ENCODE data around the gene GPR87. TPM values are rescaled to one million over a fixed set of nuclear protein-coding genes. Genes with fewer than 3 reads are reported as not detected.

Gene GPR87
- total RNA-seq, 1 experiment from 2014 or later: not detected

DNA sequence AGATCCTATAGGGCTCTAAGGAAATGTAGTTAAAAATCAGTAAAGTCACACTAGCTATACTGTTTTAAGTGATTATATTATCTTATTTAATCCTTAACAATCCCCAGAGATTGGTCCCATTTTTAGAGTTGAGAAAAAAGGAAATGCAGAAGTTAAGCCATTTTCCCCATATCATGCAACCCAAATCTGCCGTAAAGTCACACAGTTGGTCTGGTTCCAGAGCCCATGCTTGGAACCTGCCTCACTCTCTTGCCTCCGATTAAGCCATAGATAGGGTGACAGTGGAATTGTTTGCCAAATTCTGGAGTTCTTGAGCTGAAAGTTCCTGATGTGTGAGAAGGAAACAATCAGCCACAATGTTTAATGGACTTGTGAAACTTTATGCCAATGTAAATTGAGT, 15.1 kb upstream of the GPR87 start:
- Histone ChIP-seq H3K9me3 (ENCODE audit: low read depth, low read length, poor library complexity, severe bottlenecking) (no peaks in the 10 kb centered on the region), H3K27ac (ENCODE audit: low read depth, low read length, poor library complexity, severe bottlenecking) (no peak overlapping the region), H3K27me3 (replicated peaks; ENCODE audit: insufficient read depth, low read depth, low read length, poor library complexity) (no peaks in the 10 kb centered on the region), H3K4me1 (ENCODE audit: insufficient read depth, low read length, poor library complexity, severe bottlenecking) (peaks cover 5% of the 10 kb centered on the region), H3K36me3 (ENCODE audit: insufficient read depth, low read length, poor library complexity, severe bottlenecking) (no peaks in the 10 kb centered on the region), H3K4me3 (ENCODE audit: low read depth, low read length, poor library complexity, severe bottlenecking) (no peak overlapping the region)
- peak; percentile 28 for DNase-seq (ENCODE audit: low spot score)
- CTCF ChIA-PET: no interaction called here
- TF ChIP-seq, protein P1, sequence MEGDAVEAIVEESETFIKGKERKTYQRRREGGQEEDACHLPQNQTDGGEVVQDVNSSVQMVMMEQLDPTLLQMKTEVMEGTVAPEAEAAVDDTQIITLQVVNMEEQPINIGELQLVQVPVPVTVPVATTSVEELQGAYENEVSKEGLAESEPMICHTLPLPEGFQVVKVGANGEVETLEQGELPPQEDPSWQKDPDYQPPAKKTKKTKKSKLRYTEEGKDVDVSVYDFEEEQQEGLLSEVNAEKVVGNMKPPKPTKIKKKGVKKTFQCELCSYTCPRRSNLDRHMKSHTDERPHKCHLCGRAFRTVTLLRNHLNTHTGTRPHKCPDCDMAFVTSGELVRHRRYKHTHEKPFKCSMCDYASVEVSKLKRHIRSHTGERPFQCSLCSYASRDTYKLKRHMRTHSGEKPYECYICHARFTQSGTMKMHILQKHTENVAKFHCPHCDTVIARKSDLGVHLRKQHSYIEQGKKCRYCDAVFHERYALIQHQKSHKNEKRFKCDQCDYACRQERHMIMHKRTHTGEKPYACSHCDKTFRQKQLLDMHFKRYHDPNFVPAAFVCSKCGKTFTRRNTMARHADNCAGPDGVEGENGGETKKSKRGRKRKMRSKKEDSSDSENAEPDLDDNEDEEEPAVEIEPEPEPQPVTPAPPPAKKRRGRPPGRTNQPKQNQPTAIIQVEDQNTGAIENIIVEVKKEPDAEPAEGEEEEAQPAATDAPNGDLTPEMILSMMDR (conservative IDR thresholded peaks at IDR 0.05; ENCODE audit: low read depth, low read length): no peak
- TF ChIP-seq EZH2 (IDR thresholded peaks at IDR 0.05; ENCODE audit: borderline replicate concordance, low read depth, low read length, poor library complexity, severe bottlenecking): no peak
- POLR2A ChIA-PET (ENCODE audit: low non-redundant PET): no interaction called here
- no TSS peak for BruUV-seq (replicated peaks)
- intact Hi-C loops (cut with micrococcal nuclease; ENCODE audit: unreplicated experiment): no loop called here

DNA sequence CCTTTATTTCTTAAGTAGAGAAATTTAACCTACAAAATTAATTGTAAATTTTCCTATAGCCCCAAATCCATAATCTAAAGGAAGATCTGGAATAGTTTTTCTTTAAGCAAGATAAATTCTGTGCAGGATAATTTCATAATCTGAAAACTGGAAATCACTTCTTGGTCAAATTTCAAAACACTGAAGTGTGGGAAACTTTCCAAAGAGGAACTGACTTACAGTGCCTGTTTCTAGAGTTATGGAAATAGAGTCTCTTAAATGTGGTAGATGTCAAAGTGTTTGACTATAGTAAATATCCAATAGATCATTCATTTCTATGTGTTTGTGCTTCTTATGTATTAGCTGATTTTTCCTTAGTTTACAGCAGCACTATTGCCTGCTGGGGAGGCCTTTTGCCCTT, 14.3 kb upstream of the GPR87 start:
- Histone ChIP-seq H3K36me3 (ENCODE audit: insufficient read depth, low read length, poor library complexity, severe bottlenecking) (no peaks in the 10 kb centered on the region), H3K27me3 (replicated peaks; ENCODE audit: insufficient read depth, low read depth, low read length, poor library complexity) (no peaks in the 10 kb centered on the region), H3K27ac (ENCODE audit: low read depth, low read length, poor library complexity, severe bottlenecking) (no peak overlapping the region), H3K4me3 (ENCODE audit: low read depth, low read length, poor library complexity, severe bottlenecking) (no peak overlapping the region), H3K9me3 (ENCODE audit: low read depth, low read length, poor library complexity, severe bottlenecking) (no peaks in the 10 kb centered on the region), H3K4me1 (ENCODE audit: insufficient read depth, low read length, poor library complexity, severe bottlenecking) (peaks cover 5% of the 10 kb centered on the region)
- TF ChIP-seq EZH2 (IDR thresholded peaks at IDR 0.05; ENCODE audit: borderline replicate concordance, low read depth, low read length, poor library complexity, severe bottlenecking): no peak
- TF ChIP-seq, protein P1 (conservative IDR thresholded peaks at IDR 0.05; ENCODE audit: low read depth, low read length): no peak
- ChIA-PET CTCF (no interaction called here), POLR2A (ENCODE audit: low non-redundant PET) (no interaction called here)
- BruUV-seq (replicated peaks): no TSS peak
- DNase-seq (ENCODE audit: low spot score): no peak
- intact Hi-C loops (cut with micrococcal nuclease; ENCODE audit: unreplicated experiment): no loop called here

DNA sequence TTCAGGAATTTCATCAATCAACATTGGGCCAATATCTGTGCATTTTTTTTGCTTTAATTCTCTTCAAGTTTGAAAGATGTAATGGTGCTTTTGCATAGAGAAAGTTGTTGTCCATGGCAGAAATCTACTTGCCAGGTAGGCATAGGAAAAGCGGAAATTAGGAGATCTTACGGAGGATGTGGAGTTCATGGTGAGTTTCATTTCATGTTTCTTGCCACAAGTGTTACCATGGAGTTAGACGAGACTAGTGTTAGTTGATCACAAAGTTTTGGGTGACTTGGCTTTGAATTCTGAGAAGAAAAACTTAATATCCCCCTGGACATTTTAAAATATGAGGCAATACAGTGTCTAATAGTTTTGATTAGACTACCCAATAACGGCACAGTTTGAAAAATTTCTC, 13.8 kb upstream of the GPR87 start:
- CTCF ChIA-PET: no interaction called here

More for the DNA sequence above, 13.8 kb upstream of the GPR87 start:
- no peak for DNase-seq (ENCODE audit: low spot score)
- intact Hi-C loops (cut with micrococcal nuclease; ENCODE audit: unreplicated experiment): no loop called here
- Histone ChIP-seq H3K9me3 (ENCODE audit: low read depth, low read length, poor library complexity, severe bottlenecking) (no peaks in the 10 kb centered on the region), H3K27me3 (replicated peaks; ENCODE audit: insufficient read depth, low read depth, low read length, poor library complexity) (no peaks in the 10 kb centered on the region), H3K36me3 (ENCODE audit: insufficient read depth, low read length, poor library complexity, severe bottlenecking) (no peaks in the 10 kb centered on the region), H3K4me1 (ENCODE audit: insufficient read depth, low read length, poor library complexity, severe bottlenecking) (peaks cover 5% of the 10 kb centered on the region), H3K4me3 (ENCODE audit: low read depth, low read length, poor library complexity, severe bottlenecking) (no peak overlapping the region), H3K27ac (ENCODE audit: low read depth, low read length, poor library complexity, severe bottlenecking) (no peak overlapping the region)
- no TSS peak for BruUV-seq (replicated peaks)
- TF ChIP-seq EZH2 (IDR thresholded peaks at IDR 0.05; ENCODE audit: borderline replicate concordance, low read depth, low read length, poor library complexity, severe bottlenecking): no peak
- TF ChIP-seq, protein P1 (conservative IDR thresholded peaks at IDR 0.05; ENCODE audit: low read depth, low read length): no peak
- POLR2A ChIA-PET (ENCODE audit: low non-redundant PET): no interaction called here
